H1 (cell line): ENCODE measurements around the gene L1TD1. TPM values are rescaled to one million over a fixed set of nuclear protein-coding genes. Genes with fewer than 3 reads are reported as not detected.

Experiments
- BACH1 ChIP-seq: IDR thresholded peaks from 2 replicates; pipeline ENCODE4 v1.6.1; 2012; ENCODE audit warnings: low read length, improper control_type of control experiment
- NANOG ChIP-seq: IDR thresholded peaks from 2 replicates; pipeline ENCODE4 v1.6.1; 2011; ENCODE audit warnings: low read length, low read depth, mild to moderate bottlenecking, inconsistent platforms; ENCODE audit not compliant: insufficient read depth, poor library complexity, severe bottlenecking
- POLR2AphosphoS5 ChIP-seq: IDR thresholded peaks from 2 replicates; pipeline ENCODE4 v1.6.1; 2011; ENCODE audit warnings: low read depth, low read length
- POU5F1 ChIP-seq: IDR thresholded peaks from 2 replicates; pipeline ENCODE4 v1.6.1; 2011; ENCODE audit warnings: low read depth, mild to moderate bottlenecking, low read length, moderate library complexity
- RBBP5 ChIP-seq: IDR thresholded peaks from 2 replicates; pipeline ENCODE4 v1.7.1; 2012; ENCODE audit warnings: low read depth, mild to moderate bottlenecking, inconsistent platforms, low read length, moderate library complexity, borderline replicate concordance
- RFX5 ChIP-seq: IDR thresholded peaks from 2 replicates; pipeline ENCODE4 v1.6.1; 2011; ENCODE audit warnings: low read depth, low read length, improper control_type of control experiment, borderline replicate concordance
- SIX5 ChIP-seq: IDR thresholded peaks from 2 replicates; pipeline ENCODE4 v1.6.1; 2011; ENCODE audit warnings: mild to moderate bottlenecking, low read depth, low read length
- TAF7 ChIP-seq: optimal IDR thresholded peaks from 2 replicates; pipeline ENCODE3; 2011; ENCODE audit warnings: low read depth, mild to moderate bottlenecking, inconsistent platforms, low read length, moderate library complexity, borderline replicate concordance
- TBP ChIP-seq: IDR thresholded peaks from 2 replicates; pipeline ENCODE4 v1.6.1; 2011; ENCODE audit warnings: low read depth, low read length, improper control_type of control experiment
- YY1 ChIP-seq: IDR thresholded peaks from 2 replicates; pipeline ENCODE4 v1.6.1; 2011; ENCODE audit warnings: low read depth, mild to moderate bottlenecking, low read length
- polyA plus RNA-seq, 7 experiments: library from polyadenylated mRNA; depleted of rRNA in 3 of 7; stranded (reverse) in 5 of 7; unstranded in 2 of 7; fragments of >200 nt in 5 of 7; fragments of 200-250 nt in 2 of 7; gene quantifications; 1 replicate in 5 of 7; 2 replicates in 1 of 7; 4 replicates in 1 of 7; pipeline versions ENCODE4 v1.2.1 to v1.2.3, GENCODE V29; 2011 to 2013; ENCODE audit warnings: missing spikeins in 2 of 7, mixed read lengths in 2 of 7
- total RNA-seq: library from RNA; stranded (reverse); fragmentation: NEBNext Ultra II Directional; extraction: Animal tissue kit (Norgen Biotek cat#: 25700); gene quantifications from 2 replicates; pipeline ENCODE4 v1.2.1, GENCODE V29; 2021

Gene L1TD1
- total and polyA plus RNA-seq, 2 of the 8 experiments (the other 6 are each of a cell fraction or from before 2014, with no cell fraction given): 35.3 to 441 TPM

DNA sequence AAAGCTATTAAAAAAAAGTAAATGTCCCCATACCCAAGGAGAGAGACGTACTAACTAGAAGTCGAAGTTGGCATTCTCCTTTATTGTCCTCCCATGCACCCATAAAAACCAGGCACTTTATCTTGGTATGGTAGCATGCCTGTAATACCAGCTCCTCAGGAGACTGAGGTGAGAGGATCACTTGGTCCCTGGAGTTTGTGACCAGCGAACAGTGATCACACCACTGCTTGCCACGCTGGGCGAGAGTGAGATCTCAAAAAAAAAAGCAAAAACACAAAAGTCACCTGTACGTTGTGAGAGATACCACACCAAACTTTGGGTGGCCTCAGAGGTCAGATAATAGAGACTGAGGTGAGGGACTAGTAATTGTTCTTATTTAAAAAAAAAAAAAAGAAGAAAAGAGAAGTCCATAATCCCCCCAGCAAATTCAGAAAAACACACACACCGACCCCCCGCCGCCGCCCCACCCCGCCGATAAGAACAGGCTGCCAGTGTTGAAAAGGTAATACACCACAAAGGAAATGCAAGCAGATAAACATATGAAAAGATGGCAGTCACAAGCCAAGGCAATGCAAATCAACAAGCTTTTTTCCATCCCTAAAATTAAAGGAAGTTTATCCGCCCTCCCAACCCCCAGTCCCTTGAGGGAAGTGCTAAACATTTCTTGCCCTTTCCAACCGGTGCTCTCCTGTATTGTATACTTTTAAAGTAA is 3.6 kb downstream of the L1TD1 start (continued):
- TF ChIP-seq TBP: peak; percentile 75
- no peak for TF ChIP-seq POU5F1
- peak; percentile 76 for TF ChIP-seq POLR2AphosphoS5
- peak; percentile 10 for TF ChIP-seq NANOG
- TF ChIP-seq RBBP5: no peak
- peak; percentile 24; the same call in 1 of the 2 replicates for TF ChIP-seq YY1
- no peak for TF ChIP-seq SIX5
- peak; percentile 84 for TF ChIP-seq TAF7
- no peak for TF ChIP-seq RFX5
- no peak for TF ChIP-seq BACH1
